ENCODE data around the gene PPEF2. TPM values are rescaled to one million over a fixed set of nuclear protein-coding genes. Genes with fewer than 3 reads are reported as not detected.

PPEF2 gene
- total RNA-seq, 1 experiment from 2014 or later: not detected

- Histone ChIP-seq H3K9me3 (ENCODE audit: control insufficient read depth, low read depth, low read length) (no peaks in the 10 kb centered on the region), H3K56ac (ENCODE audit: insufficient read length, low read depth, low read length) (no peak overlapping the region), H3K23ac (ENCODE audit: insufficient read length, low read depth, low read length) (no peak overlapping the region), H3T11ph (ENCODE audit: low read length) (no peak overlapping the region), H2BK12ac (ENCODE audit: insufficient read length, low read depth, low read length) (no peak overlapping the region), H3K18ac (ENCODE audit: insufficient read length, low read depth, low read length) (no peak overlapping the region), H2BK5ac (ENCODE audit: insufficient read length, low read length) (no peak overlapping the region), H3K4me2 (ENCODE audit: insufficient read depth, insufficient read length, low read length) (no peak overlapping the region), H3K27ac (ENCODE audit: insufficient read length, low read depth, low read length) (no peak overlapping the region), H4K5ac (ENCODE audit: insufficient read length, low read depth, low read length) (no peak overlapping the region), H3K79me2 (ENCODE audit: insufficient read depth, low read length) (no peaks in the 10 kb centered on the region), H2AK5ac (ENCODE audit: insufficient read length, low read length) (no peak overlapping the region), H3K14ac (ENCODE audit: insufficient read depth, low read length) (no peak overlapping the region), H4K8ac (replicated peaks; ENCODE audit: insufficient read length, low read depth, low read length) (no peak overlapping the region), H3K79me1 (ENCODE audit: insufficient read depth, low read depth, low read length, poor library complexity, severe bottlenecking) (no peaks in the 10 kb centered on the region), H3K9ac (ENCODE audit: extremely low read depth, insufficient read length, low read length) (no peak overlapping the region), H2BK15ac (ENCODE audit: low read depth, low read length) (no peak overlapping the region), H3K23me2 (ENCODE audit: insufficient read length, low read depth, low read length, poor library complexity, severe bottlenecking) (no peaks in the 10 kb centered on the region), H3K4me1 (ENCODE audit: insufficient read depth, low read length) (no peaks in the 10 kb centered on the region), H4K20me1 (ENCODE audit: control insufficient read depth, insufficient read depth, insufficient read length) (no peaks in the 10 kb centered on the region), H4K91ac (ENCODE audit: insufficient read length, low read depth, low read length) (no peak overlapping the region), H2BK20ac (ENCODE audit: low read depth, low read length, poor library complexity, severe bottlenecking) (no peak overlapping the region), H3K4ac (ENCODE audit: low read depth, low read length) (no peak overlapping the region), H2BK120ac (ENCODE audit: low read depth, low read length, poor library complexity, severe bottlenecking) (no peak overlapping the region), H3K27me3 (ENCODE audit: insufficient read depth, low read length) (no peaks in the 10 kb centered on the region), H2AFZ (ENCODE audit: low read length) (no peak overlapping the region)
- no CpG with 5 or more reads among the region's 9 CpGs for WGBS (ENCODE audit: extremely low coverage, insufficient read length, low lambda C conversion rate)
- no peaks in the 10 kb centered on the region; a peak in 1 of 4 replicates for H3K4me1 Mint-ChIP-seq
- H3K27me3 Mint-ChIP-seq (ENCODE audit: low read depth): no peaks in the 10 kb centered on the region
- no peak overlapping the region; a peak in 1 of 5 replicates for H3K4me3 Mint-ChIP-seq
- no peak for DNase-seq
- TF ChIP-seq CTCF (conservative IDR thresholded peaks at IDR 0.05): no peak
- H3K36me3 Mint-ChIP-seq (ENCODE audit: insufficient read depth in 1 of 3, low read depth in 3 of 3): no peaks in the 10 kb centered on the region
- no peak overlapping the region for H3K27ac Mint-ChIP-seq
- H3K9me3 Mint-ChIP-seq: no peaks in the 10 kb centered on the region
Observed at GRCh38 chr4:75889537-75890199, 12.6 kb downstream of the PPEF2 start.

Data from H9 (cell line).